H9 (cell line): Measurements from ENCODE around the gene CALCOCO1. TPM values are rescaled to one million over a fixed set of nuclear protein-coding genes. Genes with fewer than 3 reads are reported as not detected.

Experiments
- DNase-seq: peaks from one replicate; pipeline ENCODE4 v3.0.0-alpha.2; 2017
- H2AFZ ChIP-seq: one replicate; pipeline ENCODE4 v1.6.1; 2013; ENCODE audit warnings: mild to moderate bottlenecking, low read length, control low read depth, moderate library complexity
- H2AK5ac ChIP-seq: 2 replicates; pipeline ENCODE4 v1.6.1; 2013; ENCODE audit warnings: low read length, control low read depth, mixed read lengths; ENCODE audit not compliant: insufficient read length
- H2BK120ac ChIP-seq: one replicate; pipeline ENCODE4 v1.6.1; 2013; ENCODE audit warnings: low read depth, mild to moderate bottlenecking, low read length, control low read depth, inconsistent platforms; ENCODE audit not compliant: poor library complexity, severe bottlenecking
- H2BK12ac ChIP-seq: 2 replicates; pipeline ENCODE4 v1.6.1; 2013; ENCODE audit warnings: low read length, control low read depth, mixed read lengths, low read depth; ENCODE audit not compliant: insufficient read length
- H2BK15ac ChIP-seq: 2 replicates; pipeline ENCODE4 v1.6.1; 2013; ENCODE audit warnings: low read depth, low read length, control low read depth
- H2BK20ac ChIP-seq: one replicate; pipeline ENCODE4 v1.6.1; 2013; ENCODE audit warnings: low read depth, mild to moderate bottlenecking, low read length, control low read depth, inconsistent platforms; ENCODE audit not compliant: poor library complexity, severe bottlenecking
- H2BK5ac ChIP-seq: 2 replicates; pipeline ENCODE4 v1.6.1; 2013; ENCODE audit warnings: low read length, control low read depth, mixed read lengths; ENCODE audit not compliant: insufficient read length
- H3K14ac ChIP-seq: 2 replicates; pipeline ENCODE4 v1.6.1; 2013; ENCODE audit warnings: low read length, control low read depth; ENCODE audit not compliant: insufficient read depth
- H3K18ac ChIP-seq: 2 replicates; pipeline ENCODE4 v1.6.1; 2013; ENCODE audit warnings: low read depth, mild to moderate bottlenecking, mixed read lengths, low read length, control low read depth; ENCODE audit not compliant: insufficient read length
- H3K23ac ChIP-seq: 2 replicates; pipeline ENCODE4 v1.6.1; 2013; ENCODE audit warnings: low read length, control low read depth, mixed read lengths, low read depth; ENCODE audit not compliant: insufficient read length
- H3K23me2 ChIP-seq: 2 replicates; pipeline ENCODE4 v1.6.1; 2013; ENCODE audit warnings: low read depth, mild to moderate bottlenecking, mixed read lengths, low read length, control low read depth; ENCODE audit not compliant: insufficient read length, poor library complexity, severe bottlenecking
- H3K27ac ChIP-seq: 2 replicates; pipeline ENCODE4 v1.5.1; 2013; ENCODE audit warnings: low read length, control low read depth, mixed read lengths, low read depth; ENCODE audit not compliant: insufficient read length
- H3K27me3 ChIP-seq: 2 replicates; pipeline ENCODE4 v1.6.1; 2013; ENCODE audit warnings: low read length, control low read depth, inconsistent platforms; ENCODE audit not compliant: insufficient read depth
- H3K4ac ChIP-seq: 2 replicates; pipeline ENCODE4 v1.6.1; 2013; ENCODE audit warnings: low read depth, mild to moderate bottlenecking, control low read depth, inconsistent platforms, low read length, moderate library complexity
- H3K4me1 ChIP-seq: 2 replicates; pipeline ENCODE4 v1.6.1; 2013; ENCODE audit warnings: low read length, control low read depth, inconsistent platforms; ENCODE audit not compliant: insufficient read depth
- H3K4me2 ChIP-seq: 2 replicates; pipeline ENCODE4 v1.6.1; 2013; ENCODE audit warnings: low read length, control low read depth, mixed read lengths; ENCODE audit not compliant: insufficient read length, insufficient read depth
- H3K56ac ChIP-seq: 2 replicates; pipeline ENCODE4 v1.6.1; 2013; ENCODE audit warnings: low read depth, mild to moderate bottlenecking, mixed read lengths, low read length, control low read depth; ENCODE audit not compliant: insufficient read length
- H3K79me1 ChIP-seq: 2 replicates; pipeline ENCODE4 v1.6.1; 2013; ENCODE audit warnings: low read depth, mild to moderate bottlenecking, moderate library complexity, low read length, control low read depth, inconsistent platforms; ENCODE audit not compliant: insufficient read depth, poor library complexity, severe bottlenecking
- H3K79me2 ChIP-seq: 2 replicates; pipeline ENCODE4 v1.6.1; 2013; ENCODE audit warnings: low read length, control low read depth, inconsistent platforms; ENCODE audit not compliant: insufficient read depth
- H3K9ac ChIP-seq: 2 replicates; pipeline ENCODE4 v1.6.1; 2013; ENCODE audit warnings: low read length, control low read depth, mixed read lengths; ENCODE audit not compliant: insufficient read length; ENCODE audit errors: extremely low read depth
- H3K9me3 ChIP-seq: one replicate; pipeline ENCODE4 v1.6.1; 2013; ENCODE audit warnings: low read depth, low read length, inconsistent platforms; ENCODE audit not compliant: control insufficient read depth
- H3T11ph ChIP-seq: one replicate; pipeline ENCODE4 v1.6.1; 2013; ENCODE audit warnings: mild to moderate bottlenecking, low read length, control low read depth, inconsistent platforms
- H4K20me1 ChIP-seq: one replicate; pipeline ENCODE4 v1.6.1; 2013; ENCODE audit not compliant: control insufficient read depth, insufficient read length, insufficient read depth
- H4K5ac ChIP-seq: 2 replicates; pipeline ENCODE4 v1.6.1; 2013; ENCODE audit warnings: low read depth, mild to moderate bottlenecking, mixed read lengths, low read length, control low read depth; ENCODE audit not compliant: insufficient read length
- H4K8ac ChIP-seq: replicated peaks from 2 replicates; pipeline ENCODE4 v1.6.1; 2013; ENCODE audit warnings: low read length, control low read depth, mixed read lengths, low read depth; ENCODE audit not compliant: insufficient read length
- H4K91ac ChIP-seq: 2 replicates; pipeline ENCODE4 v1.6.1; 2013; ENCODE audit warnings: low read depth, mild to moderate bottlenecking, moderate library complexity, mixed read lengths, low read length, control low read depth; ENCODE audit not compliant: insufficient read length
- H3K27ac Mint-ChIP-seq, 3 experiments: 2 replicates in 2 of 3; 3 replicates in 1 of 3; pipeline ENCODE4 v1.8.0; 2020 to 2021; ENCODE audit warnings: mixed read lengths in 3 of 3, mild to moderate bottlenecking in 1 of 3, moderate library complexity in 1 of 3
- H3K27me3 Mint-ChIP-seq: 2 replicates; pipeline ENCODE4 v1.8.0; 2021; ENCODE audit warnings: low read depth, mild to moderate bottlenecking, moderate library complexity, mixed read lengths
- H3K36me3 Mint-ChIP-seq, 3 experiments: 2 replicates in 2 of 3; 3 replicates in 1 of 3; pipeline ENCODE4 v1.8.0; 2020 to 2021; ENCODE audit warnings: low read depth in 3 of 3, mixed read lengths in 3 of 3; ENCODE audit not compliant: insufficient read depth in 1 of 3
- H3K4me1 Mint-ChIP-seq, 2 experiments: 2 replicates each; pipeline ENCODE4 v1.8.0; 2020; ENCODE audit warnings: mixed read lengths in 2 of 2
- H3K4me3 Mint-ChIP-seq, 2 experiments: 2 replicates in 1 of 2; 3 replicates in 1 of 2; pipeline ENCODE4 v1.8.0; 2020 to 2021; ENCODE audit warnings: mild to moderate bottlenecking in 2 of 2, mixed read lengths in 2 of 2, moderate library complexity in 1 of 2
- H3K9me3 Mint-ChIP-seq, 2 experiments: 2 replicates in 1 of 2; 3 replicates in 1 of 2; pipeline ENCODE4 v1.8.0; 2020; ENCODE audit warnings: mild to moderate bottlenecking in 2 of 2, mixed read lengths in 2 of 2, moderate library complexity in 1 of 2
- WGBS: extraction: QIAGEN DNeasy Blood & Tissue Kit; methylation state at CpG from one replicate; pipeline ENCODE4 v1.1.7; 2013; ENCODE audit warnings: missing lambda C conversion rate, low lambda C conversion rate, mixed read lengths; ENCODE audit not compliant: insufficient read length; ENCODE audit errors: extremely low coverage; 5-methylcytosine and 5-hydroxymethylcytosine counted together
- total RNA-seq: library from RNA; stranded (reverse); gene quantifications from 2 replicates; pipeline ENCODE4 v1.2.1, GENCODE V29; 2021
- TF ChIP-seq, protein P1 (sequence below): fragments of 200-600 bp; sonication (generic); conservative IDR thresholded peaks from 3 replicates; pipeline ENCODE4 v1.8.0; 2021; ENCODE audit warnings: antibody characterized with exemption, mild to moderate bottlenecking

The CALCOCO1 gene
- total RNA-seq, 1 experiment from 2014 or later: 22.3 TPM

DNA sequence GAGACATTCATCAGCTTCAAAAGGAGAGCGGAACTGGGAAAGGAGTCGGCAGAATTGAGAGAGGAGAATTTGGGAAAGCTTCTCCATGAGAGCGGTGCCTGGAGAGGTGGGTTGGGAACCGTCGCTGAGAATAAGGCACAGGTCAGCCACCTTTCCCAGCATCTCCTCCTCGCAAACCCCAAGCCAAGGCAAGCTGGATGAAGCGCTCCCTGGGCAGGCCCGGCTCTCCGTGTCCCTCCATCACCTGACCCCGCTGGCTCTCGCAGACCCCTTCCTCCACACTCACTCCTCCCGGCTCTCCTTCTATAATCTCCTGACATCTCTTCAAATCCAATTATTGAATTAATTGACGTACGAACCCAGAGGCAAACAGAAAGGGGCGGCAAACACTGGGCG lies 32.5 kb downstream of the CALCOCO1 start:
- no peak overlapping the region for H3K23ac ChIP-seq
- Mint-ChIP-seq H3K9me3 (peaks cover 2 to 3% of the 10 kb centered on the region in 2 experiments; a peak in 1 of 5 replicates), H3K27me3 (peaks cover 54% of the 10 kb centered on the region), H3K4me1 (peaks cover 28 to 40% of the 10 kb centered on the region in 2 experiments), H3K27ac (peak overlapping the region in 1 of 3 experiments; percentile 53; a peak in 3 of 7 replicates), H3K4me3 (peak overlapping the region; percentile 57 to 70), H3K36me3 (no peaks in the 10 kb centered on the region)
- H2BK12ac ChIP-seq: no peak overlapping the region
- no peaks in the 10 kb centered on the region for H3K79me1 ChIP-seq
- H2BK120ac ChIP-seq: no peak overlapping the region
- H2BK5ac ChIP-seq: no peak overlapping the region
- no peak overlapping the region for H3K18ac ChIP-seq
- H3K9ac ChIP-seq: no peak overlapping the region
- no peak overlapping the region for H2BK20ac ChIP-seq
- H3K56ac ChIP-seq: no peak overlapping the region
- peak overlapping the region; percentile 49 for H3K4me2 ChIP-seq
- H3K9me3 ChIP-seq: no peaks in the 10 kb centered on the region
- no peak overlapping the region for H4K5ac ChIP-seq
- no peak overlapping the region for H3K27ac ChIP-seq
- peaks cover 2% of the 10 kb centered on the region; the same call in 1 of the 2 replicates for H3K27me3 ChIP-seq
- H4K20me1 ChIP-seq: no peaks in the 10 kb centered on the region
- no peaks in the 10 kb centered on the region; the same call in 1 of the 2 replicates for H3K4me1 ChIP-seq
- TF ChIP-seq, protein P1, sequence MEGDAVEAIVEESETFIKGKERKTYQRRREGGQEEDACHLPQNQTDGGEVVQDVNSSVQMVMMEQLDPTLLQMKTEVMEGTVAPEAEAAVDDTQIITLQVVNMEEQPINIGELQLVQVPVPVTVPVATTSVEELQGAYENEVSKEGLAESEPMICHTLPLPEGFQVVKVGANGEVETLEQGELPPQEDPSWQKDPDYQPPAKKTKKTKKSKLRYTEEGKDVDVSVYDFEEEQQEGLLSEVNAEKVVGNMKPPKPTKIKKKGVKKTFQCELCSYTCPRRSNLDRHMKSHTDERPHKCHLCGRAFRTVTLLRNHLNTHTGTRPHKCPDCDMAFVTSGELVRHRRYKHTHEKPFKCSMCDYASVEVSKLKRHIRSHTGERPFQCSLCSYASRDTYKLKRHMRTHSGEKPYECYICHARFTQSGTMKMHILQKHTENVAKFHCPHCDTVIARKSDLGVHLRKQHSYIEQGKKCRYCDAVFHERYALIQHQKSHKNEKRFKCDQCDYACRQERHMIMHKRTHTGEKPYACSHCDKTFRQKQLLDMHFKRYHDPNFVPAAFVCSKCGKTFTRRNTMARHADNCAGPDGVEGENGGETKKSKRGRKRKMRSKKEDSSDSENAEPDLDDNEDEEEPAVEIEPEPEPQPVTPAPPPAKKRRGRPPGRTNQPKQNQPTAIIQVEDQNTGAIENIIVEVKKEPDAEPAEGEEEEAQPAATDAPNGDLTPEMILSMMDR: no peak
- H3T11ph ChIP-seq: no peak overlapping the region
- no peak overlapping the region for H4K8ac ChIP-seq
- peak; percentile 66 for DNase-seq
- no peak overlapping the region for H2AK5ac ChIP-seq
- no peak overlapping the region for H2AFZ ChIP-seq
- no peak overlapping the region for H2BK15ac ChIP-seq
- WGBS: no CpG with 5 or more reads among the region's 16 CpGs
- H3K23me2 ChIP-seq: peaks cover 17% of the 10 kb centered on the region
- no peak overlapping the region for H3K4ac ChIP-seq
- H3K79me2 ChIP-seq: no peaks in the 10 kb centered on the region
- H3K14ac ChIP-seq: no peak overlapping the region
- H4K91ac ChIP-seq: no peak overlapping the region
